Kasumi-1 (cell line): ENCODE measurements around the gene SOX13.

Experiments used
- DNase-seq, 2 experiments: peaks; one replicate each; lab custom pipeline; 2025; lab: John Stamatoyannopoulos, UW

The SOX13 gene

DNA sequence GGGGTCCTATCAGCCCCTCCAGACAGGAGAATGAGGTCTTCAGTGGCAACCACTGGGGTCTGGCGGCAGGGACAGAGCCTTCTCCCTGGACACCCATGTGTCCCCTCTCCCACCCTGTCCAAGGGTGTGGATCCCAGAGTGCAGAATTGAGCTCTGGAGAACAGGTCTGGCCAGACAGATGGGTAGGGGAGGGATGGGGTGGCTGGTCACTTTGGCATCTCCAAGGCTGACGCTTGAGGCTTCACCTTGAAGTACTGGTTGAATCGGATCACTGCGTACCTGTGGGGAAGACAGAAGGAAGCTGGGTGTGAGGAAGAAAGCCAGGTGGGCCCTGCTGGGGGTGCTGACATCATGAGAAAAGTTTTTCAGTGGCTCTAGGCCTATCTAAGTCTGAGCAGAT, 59.1 kb downstream of the SOX13 start:
- DNase-seq = no peak

DNA sequence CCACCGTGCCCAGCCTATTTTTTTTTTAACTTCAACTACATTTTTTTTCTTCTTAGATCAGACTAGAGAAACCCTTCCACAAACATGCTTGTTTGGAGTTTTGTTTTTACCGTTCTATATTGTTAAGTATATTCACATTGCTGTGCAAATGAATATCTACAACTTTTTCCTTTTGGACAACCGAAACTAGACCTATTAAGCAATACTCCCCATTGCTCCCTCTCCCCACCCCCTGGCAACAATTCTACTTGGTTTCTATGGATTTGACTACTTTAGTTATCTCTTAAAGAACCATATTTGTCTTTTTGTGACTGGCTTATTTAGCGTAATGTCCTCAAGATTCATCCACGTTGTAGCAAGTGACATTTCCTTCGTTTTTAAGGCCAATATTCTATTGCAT, 59.8 kb downstream of the SOX13 start:
- DNase-seq = no peak

DNA sequence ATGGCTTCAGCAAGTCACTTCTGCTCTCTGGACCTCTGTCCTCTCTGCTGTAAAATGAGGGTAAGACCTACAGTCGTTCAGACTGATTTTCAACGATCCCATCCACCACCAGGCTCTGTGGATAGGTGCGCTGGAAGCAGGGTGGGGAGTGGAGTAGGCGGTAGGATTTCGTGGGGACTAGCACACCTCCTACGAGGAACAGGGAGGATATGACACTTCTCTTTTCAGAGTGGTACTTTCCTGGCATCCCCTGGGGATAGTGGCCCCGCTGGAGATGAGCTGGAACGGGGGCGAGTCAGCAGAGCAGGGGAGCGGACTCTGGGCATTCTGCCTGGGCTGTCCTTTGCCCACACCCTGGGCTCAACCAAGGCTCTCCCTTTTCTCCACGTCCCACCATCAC, 61.2 kb downstream of the SOX13 start:
- no peak for DNase-seq

DNA sequence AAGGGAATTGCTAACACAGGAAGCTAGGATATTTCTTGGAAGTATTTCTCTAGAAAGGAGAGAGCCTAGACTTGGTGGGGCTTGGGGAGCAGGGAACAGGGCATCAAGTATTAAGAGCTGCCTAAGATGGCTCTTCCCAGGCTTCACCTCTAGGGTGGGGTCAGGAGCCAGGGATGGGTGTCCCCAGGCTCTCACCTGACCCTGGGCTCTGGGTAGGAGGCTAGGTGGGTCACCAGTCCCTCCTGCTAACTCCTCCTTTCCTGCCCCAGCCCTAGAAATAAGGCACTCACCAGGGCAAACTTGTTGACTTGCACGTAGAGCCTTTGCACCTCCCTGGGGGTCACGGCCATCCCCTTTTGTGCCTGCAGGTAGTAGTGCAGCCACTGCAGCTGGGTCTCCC, 63.9 kb downstream of the SOX13 start:
- DNase-seq = no peak

DNA sequence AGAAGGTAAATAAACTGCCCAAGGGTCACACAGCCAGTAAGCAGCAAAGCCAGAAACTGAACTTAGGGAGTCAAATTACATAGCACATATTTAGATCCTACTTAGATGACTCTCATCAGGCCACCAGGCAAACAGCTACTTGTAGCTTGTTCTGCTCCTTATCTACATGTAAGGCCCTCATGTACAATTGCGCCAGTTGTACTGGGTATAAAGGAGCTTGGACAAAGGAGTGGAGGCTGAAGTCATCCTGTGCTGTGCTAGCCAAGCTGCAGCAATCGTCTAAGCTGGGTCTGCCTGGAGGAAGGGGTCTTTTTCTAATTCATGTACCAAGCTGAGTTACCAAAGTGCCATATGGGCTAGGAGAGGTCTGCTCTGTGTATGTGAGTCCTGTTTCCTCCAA, 66.2 kb downstream of the SOX13 start:
- no peak for DNase-seq

DNA sequence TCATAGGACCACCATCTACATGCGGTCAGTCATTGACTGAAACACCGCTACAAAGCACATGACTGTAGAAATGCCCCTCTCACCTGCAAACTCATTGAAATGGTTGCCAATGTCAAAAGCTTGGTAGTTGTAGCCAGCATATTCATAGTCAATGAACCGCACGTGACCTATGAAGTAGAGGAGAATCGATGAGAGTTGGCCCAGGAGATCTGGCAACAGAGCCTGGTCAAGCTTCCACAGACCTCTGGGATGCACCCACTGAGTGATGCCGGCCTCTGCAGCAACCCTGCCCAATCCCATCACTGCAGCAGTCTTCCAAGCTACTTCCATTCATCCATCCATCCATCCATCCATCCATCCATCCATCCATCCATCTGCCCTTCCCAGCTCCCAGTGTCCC, 67.0 kb downstream of the SOX13 start:
- no peak for DNase-seq

DNA sequence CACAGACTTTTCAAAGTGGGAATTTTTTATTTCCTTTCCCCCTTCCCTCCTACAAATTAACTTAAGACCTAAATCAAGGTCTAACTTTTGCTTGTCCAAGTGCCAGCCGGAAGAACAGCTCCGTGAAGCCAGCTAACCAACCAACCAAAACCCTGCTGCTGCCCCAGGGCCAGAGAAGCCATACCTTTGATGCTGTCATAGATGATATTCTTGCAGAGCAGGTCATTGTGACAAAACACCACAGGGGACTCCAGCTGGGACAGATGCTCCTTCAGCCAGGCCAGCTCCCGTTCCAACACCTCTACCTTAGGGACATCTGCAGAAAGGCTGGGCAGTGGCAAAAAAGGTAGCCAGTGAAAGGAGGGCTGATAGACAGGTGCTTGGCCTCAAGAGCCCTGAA, 68.2 kb downstream of the SOX13 start:
- no peak for DNase-seq

DNA sequence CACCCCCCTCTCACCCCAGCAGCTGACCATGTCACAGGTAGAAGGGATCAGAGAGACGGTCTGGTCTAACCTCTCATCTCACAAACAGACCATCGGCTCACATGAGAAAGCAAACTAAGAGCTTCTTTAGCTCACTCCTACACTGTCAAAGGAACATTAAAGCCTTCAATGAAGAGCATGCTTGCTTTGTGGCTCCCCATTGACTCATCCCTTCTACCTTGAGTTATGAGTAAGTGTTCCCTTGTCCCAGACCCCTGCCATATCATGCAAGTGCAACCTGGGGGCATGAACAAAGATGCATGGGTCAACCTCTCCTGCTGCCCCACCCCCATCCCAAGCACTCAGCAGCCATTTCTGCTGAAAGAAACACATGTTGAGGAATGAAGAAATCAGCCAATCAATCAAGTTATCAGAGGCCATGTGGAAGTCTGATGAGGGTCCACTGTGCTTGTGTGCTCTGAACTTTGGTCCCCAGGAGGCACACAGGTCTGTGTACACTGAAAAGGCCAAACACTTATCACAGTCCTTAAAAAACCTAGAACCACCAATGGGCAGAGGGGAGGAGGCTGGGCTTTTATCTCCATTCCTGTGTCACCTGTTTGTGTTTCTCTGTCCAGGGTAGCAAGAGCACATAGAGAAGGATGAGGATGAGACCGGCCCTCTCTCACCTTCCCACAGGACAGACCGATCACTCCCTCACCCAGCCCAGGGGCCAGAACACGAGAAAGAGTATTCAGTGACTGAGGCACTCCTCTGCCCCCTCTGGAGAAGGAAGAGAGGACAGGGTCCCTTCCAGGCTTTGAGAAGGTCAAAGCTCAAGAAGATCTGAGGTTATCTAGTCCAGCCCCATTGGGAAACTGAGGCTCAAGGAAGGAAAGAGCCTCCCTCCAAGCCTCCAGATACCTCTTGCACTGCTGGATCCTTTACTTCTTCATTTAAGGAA, 69.4 kb downstream of the SOX13 start:
- no peak for DNase-seq

DNA sequence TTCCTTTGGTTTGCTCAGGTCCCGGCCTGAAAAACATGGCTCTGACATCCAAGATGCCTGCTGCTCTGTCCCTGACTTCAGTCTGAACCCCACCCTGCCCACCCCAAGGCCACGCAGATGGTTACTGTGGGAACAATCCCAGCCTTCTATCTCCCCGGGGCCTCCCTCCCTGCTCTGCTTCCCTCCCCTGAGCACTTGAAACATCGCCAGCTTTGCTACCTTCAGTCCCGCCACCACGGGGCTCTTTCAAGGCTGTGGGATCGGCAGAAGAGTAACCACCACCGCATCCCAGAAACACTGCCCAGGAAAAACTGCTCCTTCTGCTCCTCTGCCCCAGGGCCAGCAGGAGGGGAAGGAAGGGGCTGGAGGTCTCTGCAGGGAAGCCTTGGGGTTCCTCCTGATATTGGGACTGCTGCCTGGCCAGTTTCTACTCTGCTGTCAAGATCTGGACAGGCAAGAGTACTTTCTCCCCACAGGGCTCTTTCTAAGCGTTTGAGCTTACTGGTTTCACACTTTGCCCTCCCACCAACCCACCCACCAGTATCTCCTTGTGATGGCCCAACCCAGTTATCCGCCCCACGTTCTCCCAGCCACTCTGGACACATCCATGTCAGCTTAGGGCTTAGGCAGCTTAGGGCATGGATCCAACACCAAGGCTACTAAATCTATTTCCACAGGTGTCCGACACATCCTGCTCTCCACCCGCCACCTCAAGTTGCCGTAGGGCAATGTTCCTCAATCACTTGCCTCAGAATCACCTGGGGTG, 70.5 kb downstream of the SOX13 start:
- no peak for DNase-seq

DNA sequence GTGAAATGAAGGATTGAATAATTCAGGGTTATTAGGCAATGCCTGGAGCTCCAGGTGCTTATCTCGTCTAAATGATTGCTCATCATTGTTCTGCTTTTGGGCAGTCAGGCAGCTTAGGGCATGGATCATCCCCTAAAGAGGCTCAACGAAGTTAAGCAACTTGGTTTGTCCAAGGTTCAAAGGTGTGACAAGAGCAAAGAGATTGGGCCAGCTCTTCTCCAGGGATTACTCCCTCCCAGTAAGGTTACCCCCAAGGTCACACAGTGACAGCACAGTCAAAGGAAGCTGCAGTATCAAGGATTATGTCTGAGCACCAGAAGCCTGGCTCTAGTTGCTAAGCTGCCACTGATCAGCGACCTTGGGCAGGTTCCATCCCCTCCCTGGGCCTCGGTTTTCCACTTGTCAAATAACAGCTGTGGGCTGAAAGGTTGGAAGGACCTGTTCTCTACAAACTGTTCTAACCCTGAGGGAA, 72.2 kb downstream of the SOX13 start:
- DNase-seq = no peak

DNA sequence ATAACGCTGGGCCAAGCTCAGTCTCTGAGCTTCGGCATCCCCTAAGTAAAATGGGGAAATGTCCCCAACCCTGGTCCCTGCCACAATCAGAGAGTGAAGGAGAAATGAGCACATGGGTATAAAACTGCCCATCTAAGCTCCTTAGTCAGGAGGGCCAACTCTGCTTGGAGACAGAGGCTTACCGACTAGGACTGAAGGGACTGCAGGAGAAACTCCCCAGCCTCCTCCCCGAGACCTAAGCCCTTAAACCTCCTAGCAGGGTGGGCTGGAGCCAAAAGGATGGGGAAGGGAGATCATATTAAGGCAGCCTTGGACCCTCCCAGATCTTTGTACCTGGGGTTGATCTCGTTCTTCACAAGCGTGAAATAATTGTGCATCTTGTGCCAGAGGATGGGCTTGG, 73.4 kb downstream of the SOX13 start:
- no peak for DNase-seq

DNA sequence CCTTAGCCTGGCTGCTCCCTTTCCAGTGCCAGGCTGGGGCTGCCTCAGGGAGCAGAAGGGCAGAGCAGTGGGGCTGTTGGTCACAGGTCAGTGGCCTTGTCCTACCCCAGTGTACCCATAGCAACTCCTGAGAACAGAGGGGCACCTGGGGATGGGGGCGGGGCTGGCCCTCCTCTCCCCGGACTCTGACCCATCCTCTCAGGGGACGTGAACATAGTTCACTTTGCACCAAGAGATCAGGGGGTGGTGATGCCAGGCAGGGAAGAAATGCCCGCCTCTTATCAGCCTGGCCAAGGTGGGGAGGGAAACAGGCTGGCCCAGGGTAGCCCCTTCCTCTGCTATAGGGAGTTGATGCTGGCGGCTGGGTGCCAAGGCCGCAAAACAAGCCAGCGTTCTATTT, 74.0 kb downstream of the SOX13 start:
- no peak for DNase-seq

DNA sequence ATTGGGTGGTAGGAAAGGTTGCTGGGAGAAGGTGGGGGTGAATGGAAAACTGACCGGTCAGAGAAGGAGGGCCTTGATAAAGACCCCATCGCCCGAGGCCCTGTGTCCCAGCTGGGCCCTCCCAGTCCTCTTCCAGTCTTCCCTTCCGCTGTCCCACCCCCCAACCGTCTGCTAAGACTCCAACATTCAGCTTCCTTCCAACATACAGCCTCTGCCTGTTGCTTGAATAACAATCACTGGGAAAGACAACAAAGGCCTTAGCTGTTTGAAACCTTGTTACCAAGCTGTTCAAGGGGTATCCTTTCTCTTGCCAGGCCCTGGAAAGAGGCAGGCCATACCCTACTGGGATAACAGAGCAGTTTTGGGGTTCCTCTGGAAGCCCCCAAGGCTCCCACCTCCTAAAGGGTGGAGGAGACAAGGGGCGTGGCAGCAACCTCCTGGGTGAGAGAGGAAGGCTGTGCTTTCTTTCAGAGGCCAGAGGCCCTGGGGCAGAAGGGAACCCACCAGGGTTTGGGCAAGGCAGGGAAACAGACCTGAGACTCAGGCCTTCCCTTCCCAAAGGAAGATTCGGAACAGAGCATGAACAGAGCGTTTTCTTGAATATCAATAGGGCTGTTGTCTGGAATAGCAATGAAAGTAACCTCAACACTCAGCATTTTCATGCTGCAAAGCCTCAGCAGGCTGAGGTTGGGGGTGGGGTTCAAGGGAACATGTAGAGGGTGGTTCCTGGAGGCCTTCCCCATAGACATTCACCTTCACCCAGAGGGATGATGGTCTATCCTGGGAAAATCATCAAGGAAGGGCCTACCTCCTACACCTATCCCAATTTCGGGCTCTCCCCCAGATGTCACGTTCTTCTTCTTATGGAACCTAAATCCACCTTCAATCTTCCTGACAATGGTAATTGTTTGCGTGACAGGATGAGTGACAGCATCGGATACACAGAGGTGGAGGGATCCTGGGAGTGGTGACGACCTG, 74.8 kb downstream of the SOX13 start:
- DNase-seq = no peak

DNA sequence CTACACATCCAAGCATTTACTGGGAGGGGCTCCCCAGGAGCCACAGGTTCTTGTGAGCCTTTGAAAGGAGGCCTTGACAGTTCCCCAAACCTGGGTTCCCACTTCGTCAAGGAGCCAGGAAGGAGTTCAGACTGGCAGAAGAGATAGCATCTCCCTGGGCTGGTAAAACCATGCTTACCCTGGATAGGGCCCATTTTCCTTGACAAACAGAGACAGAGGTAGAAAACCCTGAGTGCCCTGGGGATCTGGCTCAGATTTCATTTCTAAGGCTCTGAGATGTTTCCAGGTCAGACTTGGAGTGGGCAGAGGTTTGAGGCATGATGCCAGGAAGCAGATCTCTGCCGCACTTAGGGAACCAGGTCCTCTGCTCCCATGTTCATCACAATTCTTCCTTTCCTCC, 76.2 kb downstream of the SOX13 start:
- DNase-seq = no peak

DNA sequence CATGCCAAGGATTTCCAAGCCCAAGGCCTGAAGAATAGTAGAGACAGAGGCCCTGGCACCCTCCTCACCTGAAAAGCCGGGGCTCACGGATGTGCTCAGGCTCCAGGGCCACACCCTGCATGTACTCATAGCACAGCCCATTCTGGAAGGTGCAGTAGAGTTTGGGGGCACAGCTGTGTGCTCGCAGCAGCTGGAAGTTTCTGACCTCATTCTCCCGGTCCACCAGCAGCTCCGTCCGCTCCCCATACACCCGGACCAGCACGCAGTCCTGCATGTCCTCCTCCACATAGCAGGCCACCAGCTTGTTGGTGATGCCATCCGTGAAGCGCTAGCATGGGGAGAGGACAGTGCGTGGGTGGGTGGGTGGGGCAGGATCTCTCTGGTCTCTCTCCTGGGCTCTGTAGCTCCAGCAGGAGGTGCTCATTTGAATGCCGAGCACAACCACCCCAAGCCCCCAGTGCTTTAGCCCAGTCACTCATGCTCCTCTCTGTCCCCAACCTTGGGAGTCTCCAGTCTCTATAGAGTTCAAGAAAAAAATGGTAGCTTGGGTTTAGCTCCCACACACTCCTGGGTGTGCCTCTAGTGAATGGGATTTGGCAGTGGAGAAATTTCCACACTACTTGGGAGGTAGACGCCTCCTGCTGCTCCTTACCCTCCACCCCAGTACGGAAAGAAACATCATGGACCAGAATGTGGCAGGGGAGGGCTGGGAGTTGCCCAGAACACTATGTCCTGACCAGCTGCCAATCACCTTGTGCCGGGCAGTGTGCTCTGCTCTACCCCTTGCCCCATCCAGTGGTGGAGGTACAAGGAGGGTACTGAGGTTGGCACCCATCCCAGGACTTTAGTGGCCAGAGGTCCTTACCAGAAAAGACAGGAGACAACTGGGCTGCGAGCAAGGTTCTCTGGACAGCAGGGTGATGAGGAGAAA, 77.0 kb downstream of the SOX13 start:
- DNase-seq = no peak

DNA sequence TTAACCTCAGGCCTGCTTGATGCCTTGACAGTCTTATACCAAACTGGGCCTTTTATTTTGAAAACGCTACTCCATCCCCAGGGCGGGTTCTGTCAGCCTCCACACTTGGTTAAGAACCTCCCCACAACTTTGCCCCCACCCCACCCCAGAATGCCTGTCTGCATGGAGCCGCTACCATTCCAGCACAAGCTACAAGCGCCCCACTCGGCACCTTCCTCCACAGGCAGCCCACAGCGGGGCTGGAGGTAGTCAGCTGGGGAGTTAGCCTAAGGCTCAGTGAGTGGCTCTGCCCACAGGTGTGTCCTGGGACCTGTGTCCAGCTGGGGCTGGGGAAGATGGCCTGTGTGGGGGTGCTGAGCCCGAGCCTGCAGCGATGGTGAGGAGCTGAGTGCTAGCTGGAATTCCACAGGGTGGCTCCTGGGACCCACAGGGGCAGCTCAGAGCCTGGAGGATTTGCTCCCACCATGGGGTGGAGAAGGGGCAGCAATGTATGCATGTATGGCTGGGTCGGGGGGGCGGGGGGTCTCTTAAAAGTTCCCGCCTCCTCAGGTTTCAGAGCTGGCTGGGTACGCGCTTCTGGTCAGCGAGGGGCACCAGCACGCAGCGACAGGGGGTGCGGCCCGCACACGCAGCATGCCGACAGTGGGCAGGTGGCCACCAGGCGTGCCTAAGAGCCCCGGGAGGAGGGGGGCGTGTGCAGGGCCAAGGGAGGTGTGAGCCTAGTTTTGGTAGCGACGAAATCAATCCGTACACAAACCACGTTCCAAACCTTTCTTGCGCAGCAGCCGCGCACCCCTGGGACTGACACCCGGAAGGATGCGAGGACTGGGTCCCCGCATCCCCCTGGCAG, 78.0 kb downstream of the SOX13 start:
- DNase-seq = no peak

DNA sequence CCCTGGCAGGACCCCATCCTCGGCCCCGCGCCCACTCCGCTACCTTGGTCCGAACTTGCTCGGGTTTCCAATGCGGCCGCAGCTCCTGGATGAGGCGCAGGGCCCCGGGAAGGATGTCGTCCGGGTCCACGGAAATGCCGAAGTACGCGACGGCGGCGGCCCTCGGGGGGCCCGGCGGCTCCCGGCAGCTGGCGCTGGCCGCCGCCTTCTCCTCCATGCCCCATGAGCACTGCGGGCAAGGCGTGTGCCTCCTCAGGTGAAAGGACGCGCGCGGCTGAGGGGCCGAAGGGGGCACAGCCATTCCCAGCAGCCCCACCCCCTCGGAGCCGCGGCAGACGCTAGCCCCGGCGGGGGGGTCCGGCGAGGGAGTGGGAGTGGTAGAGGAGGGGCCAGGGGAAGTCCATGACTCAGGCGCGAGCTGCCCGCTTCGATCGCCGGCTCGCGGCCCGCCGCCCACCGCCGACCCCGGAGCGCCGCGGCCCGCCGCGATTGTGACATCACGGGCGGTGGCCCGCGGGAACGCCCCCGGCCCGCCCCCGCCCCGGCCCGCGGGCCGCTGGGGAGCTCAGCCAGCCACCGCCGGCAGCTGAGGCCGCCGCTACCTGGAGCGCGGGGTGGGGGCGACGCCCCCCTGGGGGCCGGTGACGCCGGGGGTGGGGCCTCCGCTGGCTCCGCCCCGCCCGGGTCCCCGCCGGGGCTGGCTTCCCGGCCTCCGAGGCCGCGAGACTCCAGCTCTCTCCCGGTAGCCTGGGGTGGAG, 78.8 kb downstream of the SOX13 start, which contains the start of gene ETNK2:
Gene ETNK2 (minus strand): TSS at position 493 of the 758 bp plus-strand sequence. CDS start 192 bp downstream, at position 301.
- DNase-seq = no peak

DNA sequence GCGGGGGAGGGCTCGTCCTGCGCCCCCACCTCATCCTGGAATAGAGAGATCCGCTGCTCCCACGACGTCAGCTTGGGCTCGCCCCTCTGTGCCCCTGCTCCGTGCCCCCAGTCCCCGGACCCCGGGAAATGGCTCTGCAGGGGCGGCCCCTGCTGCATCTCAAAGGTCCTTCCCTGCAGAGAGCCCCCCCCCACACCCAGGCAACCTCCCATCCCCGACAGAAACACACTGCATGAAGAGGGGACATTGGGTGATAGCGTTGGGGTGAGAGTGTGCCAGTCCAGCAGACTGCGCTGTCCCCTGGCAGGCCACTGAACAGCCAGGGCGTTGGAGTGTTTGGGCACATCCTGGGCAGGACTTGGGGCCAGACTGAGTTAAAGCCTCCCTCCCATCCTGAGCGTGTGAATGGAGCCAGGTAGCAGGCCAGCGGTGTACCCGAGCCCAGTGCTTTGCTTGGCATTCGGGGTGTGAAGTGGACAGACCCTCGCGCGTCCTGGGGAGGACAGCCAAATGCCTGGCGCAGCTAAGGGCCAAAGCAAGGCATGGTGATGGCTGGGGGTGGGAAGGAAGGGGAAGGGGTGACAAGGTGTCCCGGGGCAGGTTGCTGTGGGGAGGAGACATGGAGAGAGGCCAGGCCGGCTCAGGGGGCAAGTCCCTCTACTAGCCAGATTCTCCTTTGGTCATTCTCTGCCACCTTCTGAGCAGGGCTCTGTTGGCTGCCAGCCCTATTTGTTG, 79.6 kb downstream of the SOX13 start:
- DNase-seq = no peak
